KMS-11 (cell line): Measurements from ENCODE around the gene SETD4.

ENCODE experiments used
- H2AFZ ChIP-seq: fragments of 200-600 bp; sonication (generic); 2 replicates; pipeline ENCODE4 v1.6.1; 2016; ENCODE audit warnings: antibody characterized with exemption, mixed run types, low read depth
- H3K27ac ChIP-seq: fragments of 200-600 bp; sonication (generic); 2 replicates; pipeline ENCODE4 v1.6.1; 2016; ENCODE audit warnings: mild to moderate bottlenecking, mixed run types
- H3K27me3 ChIP-seq: fragments of 200-600 bp; sonication (generic); 2 replicates; pipeline ENCODE4 v1.6.1; 2017; ENCODE audit warnings: mild to moderate bottlenecking, low read depth, mixed run types, moderate library complexity; ENCODE audit not compliant: insufficient read depth
- H3K36me3 ChIP-seq: fragments of 200-600 bp; sonication (generic); 2 replicates; pipeline ENCODE4 v1.6.1; 2017; ENCODE audit warnings: mild to moderate bottlenecking, mixed run types; ENCODE audit not compliant: insufficient read depth
- H3K4me1 ChIP-seq: fragments of 200-600 bp; sonication (generic); 2 replicates; pipeline ENCODE4 v1.6.1; 2016; ENCODE audit warnings: mild to moderate bottlenecking, low read depth, mixed run types; ENCODE audit not compliant: poor library complexity, severe bottlenecking
- H3K4me2 ChIP-seq: fragments of 200-600 bp; sonication (generic); 2 replicates; pipeline ENCODE4 v1.7.0; 2016; ENCODE audit warnings: mild to moderate bottlenecking, mixed run types
- H3K4me3 ChIP-seq: fragments of 200-600 bp; sonication (generic); IDR thresholded peaks from 2 replicates; pipeline ENCODE4 v1.6.1; 2017; ENCODE audit warnings: low read depth, low read length, mixed read lengths; ENCODE audit not compliant: insufficient read depth
- H3K79me2 ChIP-seq: fragments of 200-600 bp; sonication (generic); 2 replicates; pipeline ENCODE4 v1.6.1; 2016; ENCODE audit warnings: low read depth, mixed run types; ENCODE audit not compliant: insufficient read depth
- H3K9ac ChIP-seq: fragments of 200-600 bp; sonication (generic); 2 replicates; pipeline ENCODE4 v1.6.1; 2016; ENCODE audit warnings: mild to moderate bottlenecking, mixed run types
- H4K20me1 ChIP-seq: fragments of 200-600 bp; sonication (generic); 2 replicates; pipeline ENCODE4 v1.6.1; 2016; ENCODE audit warnings: mild to moderate bottlenecking, mixed run types; ENCODE audit not compliant: insufficient read depth
- TF ChIP-seq, protein P1 (sequence below): fragments of 200-600 bp; sonication (generic); conservative IDR thresholded peaks from 2 replicates; pipeline ENCODE4 v1.6.1; 2017; ENCODE audit warnings: low read depth, mild to moderate bottlenecking, antibody characterized with exemption, low read length, moderate library complexity, mixed read lengths

Gene SETD4

DNA sequence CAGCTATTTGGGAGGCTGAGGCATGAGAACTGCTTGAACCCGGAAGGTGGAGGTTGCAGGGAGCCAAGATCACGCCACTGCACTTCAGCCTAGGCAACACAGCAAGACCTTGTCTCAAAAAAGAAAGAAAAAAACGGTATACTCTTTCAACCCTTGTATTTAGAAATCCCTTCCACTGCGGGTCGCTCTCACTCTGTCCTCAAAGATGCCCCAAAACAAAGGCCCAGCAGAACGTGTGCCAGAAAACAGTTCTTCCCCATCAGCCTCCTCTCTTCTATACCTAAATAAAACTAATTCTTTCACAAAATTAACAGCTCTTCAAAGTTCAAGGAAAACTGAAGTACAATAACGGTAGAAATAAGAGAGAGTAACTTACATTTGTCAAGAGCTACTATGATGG lies 13.2 kb downstream of the SETD4 start:
- Histone ChIP-seq H3K27ac (no peak overlapping the region), H3K36me3 (0 out of 2 replicates have a peak, but pooled peaks cover 10% of the 10 kb centered on the region), H3K4me3 (no peak overlapping the region), H3K27me3 (no peaks in the 10 kb centered on the region), H2AFZ (no peak overlapping the region), H3K4me2 (no peak overlapping the region), H3K9ac (no peak overlapping the region), H4K20me1 (no peaks in the 10 kb centered on the region), H3K4me1 (no peaks in the 10 kb centered on the region), H3K79me2 (no peaks in the 10 kb centered on the region)
- TF ChIP-seq, protein P1, sequence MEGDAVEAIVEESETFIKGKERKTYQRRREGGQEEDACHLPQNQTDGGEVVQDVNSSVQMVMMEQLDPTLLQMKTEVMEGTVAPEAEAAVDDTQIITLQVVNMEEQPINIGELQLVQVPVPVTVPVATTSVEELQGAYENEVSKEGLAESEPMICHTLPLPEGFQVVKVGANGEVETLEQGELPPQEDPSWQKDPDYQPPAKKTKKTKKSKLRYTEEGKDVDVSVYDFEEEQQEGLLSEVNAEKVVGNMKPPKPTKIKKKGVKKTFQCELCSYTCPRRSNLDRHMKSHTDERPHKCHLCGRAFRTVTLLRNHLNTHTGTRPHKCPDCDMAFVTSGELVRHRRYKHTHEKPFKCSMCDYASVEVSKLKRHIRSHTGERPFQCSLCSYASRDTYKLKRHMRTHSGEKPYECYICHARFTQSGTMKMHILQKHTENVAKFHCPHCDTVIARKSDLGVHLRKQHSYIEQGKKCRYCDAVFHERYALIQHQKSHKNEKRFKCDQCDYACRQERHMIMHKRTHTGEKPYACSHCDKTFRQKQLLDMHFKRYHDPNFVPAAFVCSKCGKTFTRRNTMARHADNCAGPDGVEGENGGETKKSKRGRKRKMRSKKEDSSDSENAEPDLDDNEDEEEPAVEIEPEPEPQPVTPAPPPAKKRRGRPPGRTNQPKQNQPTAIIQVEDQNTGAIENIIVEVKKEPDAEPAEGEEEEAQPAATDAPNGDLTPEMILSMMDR: no peak

DNA sequence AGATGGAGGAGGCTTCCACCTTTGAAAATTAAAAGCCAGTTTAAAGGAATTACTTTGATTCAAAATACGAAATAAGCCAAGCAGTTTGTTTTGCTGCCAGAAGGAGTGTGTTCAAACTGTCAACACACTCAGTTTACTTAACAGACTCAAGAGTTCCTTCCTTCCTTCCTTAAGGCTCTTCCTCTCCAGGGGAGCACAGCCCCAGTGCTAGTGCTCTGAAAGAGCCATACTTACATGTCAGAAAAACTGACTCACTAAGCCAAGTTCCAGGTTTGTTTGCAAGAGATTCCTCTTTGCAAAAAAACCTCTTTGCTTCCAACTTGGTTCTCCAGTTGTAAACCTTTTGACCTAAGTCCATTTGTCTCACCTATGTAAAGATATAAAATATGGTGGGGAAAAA lies 14.3 kb downstream of the SETD4 start:
- Histone ChIP-seq H3K36me3 (0 out of 2 replicates have a peak, but pooled peaks cover 13% of the 10 kb centered on the region), H3K79me2 (no peaks in the 10 kb centered on the region), H3K9ac (no peak overlapping the region), H2AFZ (no peak overlapping the region), H3K4me1 (no peaks in the 10 kb centered on the region), H3K4me2 (no peak overlapping the region), H4K20me1 (no peaks in the 10 kb centered on the region), H3K27ac (no peak overlapping the region), H3K27me3 (no peaks in the 10 kb centered on the region), H3K4me3 (no peak overlapping the region)
- TF ChIP-seq, protein P1: no peak

DNA sequence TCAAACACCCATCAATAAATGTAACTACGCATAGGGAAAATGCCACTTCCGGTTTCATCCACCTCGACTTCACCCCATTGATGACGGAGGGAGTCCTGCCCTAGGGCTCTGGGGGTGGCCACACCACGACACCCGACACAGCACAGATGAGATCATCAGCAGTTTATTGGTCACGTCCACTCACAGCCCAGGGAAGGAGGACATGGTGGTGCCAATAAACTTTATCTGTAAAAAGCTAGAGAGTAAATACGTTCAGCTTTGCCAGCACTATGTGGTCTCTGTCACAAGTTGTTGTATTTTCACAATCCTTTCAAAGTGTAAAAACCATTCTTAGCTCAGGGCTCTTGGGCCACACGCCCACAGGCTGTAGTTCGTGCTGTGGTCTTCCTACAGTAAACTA lies 16.3 kb downstream of the SETD4 start:
- Histone ChIP-seq H3K4me1 (no peaks in the 10 kb centered on the region), H3K4me3 (no peak overlapping the region), H3K79me2 (no peaks in the 10 kb centered on the region), H3K27ac (no peak overlapping the region), H3K9ac (no peak overlapping the region), H2AFZ (no peak overlapping the region), H3K27me3 (no peaks in the 10 kb centered on the region), H3K36me3 (0 out of 2 replicates have a peak, but pooled peaks cover 13% of the 10 kb centered on the region), H3K4me2 (no peak overlapping the region), H4K20me1 (no peaks in the 10 kb centered on the region)
- TF ChIP-seq, protein P1: no peak

DNA sequence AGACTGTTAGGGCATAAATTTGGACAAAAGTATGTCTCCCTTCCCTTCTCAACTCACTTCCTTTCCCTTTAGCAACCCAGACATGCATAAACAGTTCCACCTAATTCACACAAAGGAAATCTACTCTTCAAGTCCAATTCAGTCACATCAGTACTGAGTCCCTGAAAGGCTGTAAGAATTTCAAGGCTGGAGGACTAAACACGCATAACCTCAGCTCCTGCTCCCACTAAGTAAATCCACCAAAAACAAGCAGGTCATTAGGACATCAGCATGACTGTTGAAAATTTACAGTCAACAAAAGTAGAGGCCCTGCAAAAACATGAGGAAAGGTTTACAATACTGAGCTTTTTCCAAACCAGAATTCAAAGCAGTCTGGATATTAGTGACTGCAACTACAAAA lies 18.4 kb downstream of the SETD4 start:
- Histone ChIP-seq H3K27me3 (no peaks in the 10 kb centered on the region), H3K36me3 (0 out of 2 replicates have a peak, but pooled peaks cover 13% of the 10 kb centered on the region), H3K9ac (no peak overlapping the region), H3K4me2 (no peak overlapping the region), H3K4me1 (no peaks in the 10 kb centered on the region), H4K20me1 (no peaks in the 10 kb centered on the region), H3K27ac (no peak overlapping the region), H2AFZ (no peak overlapping the region), H3K79me2 (no peaks in the 10 kb centered on the region), H3K4me3 (no peak overlapping the region)
- TF ChIP-seq, protein P1: no peak

DNA sequence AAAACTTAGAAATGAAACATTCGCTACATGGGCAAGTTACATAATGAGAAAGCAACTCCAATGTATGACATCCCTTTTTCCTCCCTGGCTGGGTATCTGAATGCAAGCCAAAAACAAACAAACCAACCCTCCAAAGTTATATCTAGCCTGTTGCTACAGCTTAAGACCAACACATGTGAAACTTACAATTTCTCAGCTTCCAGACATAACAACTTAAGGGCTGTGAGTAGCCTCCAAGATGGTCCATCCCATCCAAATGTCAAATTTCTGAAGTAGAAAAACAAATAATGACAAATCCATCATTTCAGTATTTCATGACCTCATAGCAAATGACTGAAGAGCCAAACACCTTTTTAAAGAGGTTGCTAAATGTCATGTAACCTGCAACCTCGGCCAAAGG lies 19.9 kb downstream of the SETD4 start:
- Histone ChIP-seq H3K36me3 (0 out of 2 replicates have a peak, but pooled peaks cover 13% of the 10 kb centered on the region), H3K9ac (no peak overlapping the region), H2AFZ (no peak overlapping the region), H3K27me3 (no peaks in the 10 kb centered on the region), H3K79me2 (no peaks in the 10 kb centered on the region), H4K20me1 (no peaks in the 10 kb centered on the region), H3K4me2 (no peak overlapping the region), H3K4me1 (no peaks in the 10 kb centered on the region), H3K27ac (no peak overlapping the region), H3K4me3 (no peak overlapping the region)
- TF ChIP-seq, protein P1: no peak
